H1 (cell line): Measurements from ENCODE around the gene LRRC46. TPM values are rescaled to one million over a fixed set of nuclear protein-coding genes. Genes with fewer than 3 reads are reported as not detected.

ENCODE experiments used
- CTCF ChIA-PET: fragments of 300-600 bp; sonication (Branson Sonifier 250); formaldehyde crosslinking; loops from one replicate; lab custom pipeline; 2021; ENCODE audit not compliant: partially characterized antibody; lab: Charles Lee
- POLR2A ChIA-PET: fragments of 300-600 bp; sonication (Branson Sonifier 250); formaldehyde crosslinking; loops from one replicate; lab custom pipeline; 2021; ENCODE audit warnings: inconsistent platforms; ENCODE audit not compliant: partially characterized antibody; lab: Charles Lee
- DNase-seq, 2 experiments: peaks; one replicate each; pipeline versions ENCODE4 v3.0.0 to v3.0.0-alpha.2; 2010 to 2022; ENCODE audit warnings: low spot score in 2 of 2, low read depth in 1 of 2, mixed read lengths in 1 of 2
- FAIRE-seq: peaks from 2 replicates; lab custom pipeline; 2011; peaks lifted over from hg19 to GRCh38; lab: Jason Lieb, UNC
- H2AFZ ChIP-seq: 2 replicates; pipeline ENCODE4 v1.8.1; 2012; ENCODE audit warnings: low read length, inconsistent platforms
- H2AK5ac ChIP-seq: 2 replicates; pipeline ENCODE4 v1.6.1; 2013; ENCODE audit warnings: low read depth, low read length
- H2BK120ac ChIP-seq: replicated peaks from 2 replicates; pipeline ENCODE3; 2013; ENCODE audit warnings: low read depth, low read length, inconsistent platforms
- H2BK12ac ChIP-seq: 2 replicates; pipeline ENCODE4 v1.6.1; 2013; ENCODE audit warnings: low read depth, low read length
- H2BK15ac ChIP-seq: 2 replicates; pipeline ENCODE4 v1.6.1; 2013; ENCODE audit warnings: low read length
- H2BK20ac ChIP-seq: 2 replicates; pipeline ENCODE4 v1.6.1; 2013; ENCODE audit warnings: low read length
- H2BK5ac ChIP-seq: 2 replicates; pipeline ENCODE4 v1.6.1; 2013; ENCODE audit warnings: low read depth, low read length
- H3K14ac ChIP-seq: 2 replicates; pipeline ENCODE4 v1.6.1; 2013; ENCODE audit warnings: inconsistent platforms; ENCODE audit not compliant: insufficient read length
- H3K18ac ChIP-seq: 2 replicates; pipeline ENCODE4 v1.6.1; 2013; ENCODE audit warnings: low read length; ENCODE audit errors: extremely low read depth
- H3K23ac ChIP-seq: 2 replicates; pipeline ENCODE4 v1.6.1; 2013; ENCODE audit warnings: inconsistent platforms; ENCODE audit not compliant: insufficient read length
- H3K23me2 ChIP-seq: 2 replicates; pipeline ENCODE4 v1.6.1; 2013; ENCODE audit warnings: low read depth, low read length
- H3K27ac ChIP-seq: 2 replicates; pipeline ENCODE4 v1.6.1; 2011; ENCODE audit warnings: low read depth, low read length, inconsistent platforms
- H3K27me3 ChIP-seq, 4 experiments: replicated peaks in 1 of 4; 1 replicate in 1 of 4; 2 replicates in 3 of 4; pipeline versions ENCODE4 v1.6.1 to v1.8.1; 2011 to 2013; ENCODE audit warnings: low read length in 3 of 4, mild to moderate bottlenecking in 3 of 4, inconsistent platforms in 2 of 4, mixed read lengths in 2 of 4, moderate library complexity in 1 of 4; ENCODE audit not compliant: control insufficient read depth in 3 of 4, insufficient read depth in 3 of 4; ENCODE audit errors: extremely low read depth in 1 of 4
- H3K36me3 ChIP-seq, 4 experiments: 2 replicates each; pipeline versions ENCODE4 v1.6.1 to v1.8.1; 2011 to 2013; ENCODE audit warnings: mild to moderate bottlenecking in 4 of 4, low read length in 3 of 4, moderate library complexity in 2 of 4, control low read depth in 1 of 4, inconsistent platforms in 1 of 4; ENCODE audit not compliant: insufficient read depth in 4 of 4, control insufficient read depth in 2 of 4
- H3K4ac ChIP-seq: replicated peaks from 2 replicates; pipeline ENCODE3; 2013; ENCODE audit warnings: low read length, low read depth, mixed read lengths, inconsistent platforms; ENCODE audit not compliant: insufficient read length
- H3K4me1 ChIP-seq, 4 experiments: replicated peaks in 1 of 4; 1 replicate in 1 of 4; 2 replicates in 3 of 4; pipeline versions ENCODE4 v1.6.1 to v1.8.1; 2011 to 2013; ENCODE audit warnings: low read length in 3 of 4, inconsistent platforms in 2 of 4, mixed read lengths in 1 of 4; ENCODE audit not compliant: insufficient read depth in 4 of 4, control insufficient read depth in 3 of 4
- H3K4me2 ChIP-seq, 2 experiments: 2 replicates each; pipeline versions ENCODE4 v1.6.1 to v1.8.1; 2011 to 2013; ENCODE audit warnings: low read depth in 2 of 2, low read length in 2 of 2, control low read depth in 1 of 2, inconsistent platforms in 1 of 2, mild to moderate bottlenecking in 1 of 2; ENCODE audit not compliant: insufficient read depth in 1 of 2
- H3K4me3 ChIP-seq, 4 experiments: fragments of 200-600, 300-600 bp in 1 of 4; sonication (generic), shearing (Covaris generic), sonication (Bioruptor Twin) in 1 of 4; 2 replicates each; pipeline versions ENCODE4 v1.5.1 to v1.8.1; 2011 to 2016; ENCODE audit warnings: low read length in 4 of 4, low read depth in 3 of 4, control low read depth in 2 of 4, inconsistent platforms in 2 of 4, mild to moderate bottlenecking in 2 of 4, mixed read lengths in 1 of 4, moderate library complexity in 1 of 4; ENCODE audit not compliant: insufficient read depth in 2 of 4; ENCODE audit errors: extremely low read depth in 1 of 4
- H3K56ac ChIP-seq: replicated peaks from 2 replicates; pipeline ENCODE3; 2013; ENCODE audit warnings: low read depth, mild to moderate bottlenecking, mixed read lengths, low read length, inconsistent platforms; ENCODE audit not compliant: insufficient read length
- H3K79me1 ChIP-seq: 2 replicates; pipeline ENCODE4 v1.6.1; 2013; ENCODE audit warnings: low read depth, low read length, control low read depth
- H3K79me2 ChIP-seq, 2 experiments: 2 replicates each; pipeline versions ENCODE4 v1.6.1 to v1.8.1; 2012 to 2013; ENCODE audit warnings: low read length in 2 of 2, mild to moderate bottlenecking in 2 of 2, inconsistent platforms in 1 of 2; ENCODE audit not compliant: insufficient read depth in 2 of 2, control insufficient read depth in 1 of 2
- H3K9ac ChIP-seq, 4 experiments: replicated peaks in 1 of 4; 1 replicate in 1 of 4; 2 replicates in 3 of 4; pipeline versions ENCODE4 v1.6.1 to v1.8.1; 2011 to 2013; ENCODE audit warnings: low read depth in 3 of 4, low read length in 3 of 4, control low read depth in 2 of 4, mild to moderate bottlenecking in 2 of 4, moderate library complexity in 2 of 4, inconsistent platforms in 1 of 4; ENCODE audit errors: extremely low read depth in 1 of 4
- H3K9me3 ChIP-seq, 2 experiments: 2 replicates each; pipeline versions ENCODE4 v1.6.1 to v1.8.1; 2012 to 2013; ENCODE audit warnings: mild to moderate bottlenecking in 2 of 2, moderate library complexity in 2 of 2, control low read depth in 1 of 2, inconsistent platforms in 1 of 2, low read depth in 1 of 2, low read length in 1 of 2, mixed read lengths in 1 of 2; ENCODE audit not compliant: insufficient read depth in 2 of 2
- H4K20me1 ChIP-seq, 2 experiments: replicated peaks in 1 of 2; 2 replicates each; pipeline versions ENCODE3 to v1.8.1; 2011 to 2013; ENCODE audit warnings: inconsistent platforms in 2 of 2, low read length in 2 of 2, mild to moderate bottlenecking in 1 of 2; ENCODE audit not compliant: insufficient read depth in 2 of 2, control insufficient read depth in 1 of 2
- H4K5ac ChIP-seq: 2 replicates; pipeline ENCODE4 v1.6.1; 2013; ENCODE audit warnings: low read length, low read depth, mixed read lengths, inconsistent platforms; ENCODE audit not compliant: insufficient read length
- H4K8ac ChIP-seq: 2 replicates; pipeline ENCODE4 v1.8.0; 2013; ENCODE audit warnings: mild to moderate bottlenecking, moderate library complexity, low read length, inconsistent platforms; ENCODE audit not compliant: insufficient read depth; ENCODE audit errors: extremely low read depth
- H4K91ac ChIP-seq: replicated peaks from 2 replicates; pipeline ENCODE3; 2013; ENCODE audit warnings: low read length, mixed read lengths, inconsistent platforms; ENCODE audit not compliant: insufficient read length
- ASH2L ChIP-seq: fragments of 200-600, 300-600 bp; sonication (generic); IDR thresholded peaks from one replicate; pipeline ENCODE4 v1.7.1; 2017; ENCODE audit warnings: low read length
- BRCA1 ChIP-seq: IDR thresholded peaks from 2 replicates; pipeline ENCODE4 v1.6.1; 2012; ENCODE audit warnings: low read depth, low read length, improper control_type of control experiment
- CEBPB ChIP-seq: IDR thresholded peaks from 2 replicates; pipeline ENCODE4 v1.6.1; 2012; ENCODE audit warnings: low read depth, low read length
- CHD2 ChIP-seq: IDR thresholded peaks from 2 replicates; pipeline ENCODE4 v1.6.1; 2012; ENCODE audit warnings: low read length, improper control_type of control experiment
- CREB1 ChIP-seq: IDR thresholded peaks from 2 replicates; pipeline ENCODE4 v1.6.1; 2012; ENCODE audit warnings: inconsistent platforms
- FOSL1 ChIP-seq: IDR thresholded peaks from 2 replicates; pipeline ENCODE4 v1.6.1; 2011; ENCODE audit warnings: mild to moderate bottlenecking, low read depth, low read length, moderate library complexity; ENCODE audit not compliant: insufficient read depth
- KDM1A ChIP-seq: fragments of 200-600, 300-600 bp; sonication (generic); IDR thresholded peaks from 2 replicates; pipeline ENCODE4 v1.7.1; 2016; ENCODE audit warnings: mild to moderate bottlenecking, low read length, borderline replicate concordance
- RXRA ChIP-seq: IDR thresholded peaks from 2 replicates; pipeline ENCODE4 v1.6.1; 2011; ENCODE audit warnings: low read depth, mild to moderate bottlenecking, low read length, moderate library complexity; ENCODE audit not compliant: insufficient read depth
- SAP30 ChIP-seq: fragments of 300-600 bp; sonication (generic); IDR thresholded peaks from 2 replicates; pipeline ENCODE4 v1.7.1; 2012; ENCODE audit warnings: low read length, moderate library complexity, mild to moderate bottlenecking, inconsistent platforms; ENCODE audit not compliant: insufficient read depth, insufficient replicate concordance
- SUZ12 ChIP-seq: fragments of 200-600 bp; sonication (generic); IDR thresholded peaks from 2 replicates; pipeline ENCODE4 v1.6.1; 2012; ENCODE audit warnings: mild to moderate bottlenecking, inconsistent platforms, low read length, moderate library complexity, mixed read lengths
- TAF7 ChIP-seq: optimal IDR thresholded peaks from 2 replicates; pipeline ENCODE3; 2011; ENCODE audit warnings: low read depth, mild to moderate bottlenecking, inconsistent platforms, low read length, moderate library complexity, borderline replicate concordance
- YY1 ChIP-seq: IDR thresholded peaks from 2 replicates; pipeline ENCODE4 v1.6.1; 2011; ENCODE audit warnings: low read depth, mild to moderate bottlenecking, low read length
- WGBS, 2 experiments: shearing (Covaris generic) in 1 of 2; methylation state at CpG; one replicate each; pipeline versions ENCODE4 v1.1.6 to v1.1.7; 2013 to 2015; ENCODE audit warnings: low lambda C conversion rate in 2 of 2, mixed read lengths in 2 of 2, inconsistent platforms in 1 of 2, low coverage in 1 of 2, missing lambda C conversion rate in 1 of 2; ENCODE audit not compliant: insufficient replicate concordance in 2 of 2, insufficient coverage in 1 of 2, insufficient read length in 1 of 2; ENCODE audit errors: extremely low coverage in 1 of 2, missing lambda C conversion rate in 1 of 2; 5-methylcytosine and 5-hydroxymethylcytosine counted together
- polyA plus RNA-seq, 7 experiments: library from polyadenylated mRNA; depleted of rRNA in 3 of 7; stranded (reverse) in 5 of 7; unstranded in 2 of 7; fragments of >200 nt in 5 of 7; fragments of 200-250 nt in 2 of 7; gene quantifications; 1 replicate in 5 of 7; 2 replicates in 1 of 7; 4 replicates in 1 of 7; pipeline versions ENCODE4 v1.2.1 to v1.2.3, GENCODE V29; 2011 to 2013; ENCODE audit warnings: missing spikeins in 2 of 7, mixed read lengths in 2 of 7
- total RNA-seq: library from RNA; stranded (reverse); fragmentation: NEBNext Ultra II Directional; extraction: Animal tissue kit (Norgen Biotek cat#: 25700); gene quantifications from 2 replicates; pipeline ENCODE4 v1.2.1, GENCODE V29; 2021

LRRC46 gene
- total and polyA plus RNA-seq, 2 of the 8 experiments (the other 6 are each of a cell fraction or from before 2014, with no cell fraction given), result 0.18 TPM; not detected in 1

DNA sequence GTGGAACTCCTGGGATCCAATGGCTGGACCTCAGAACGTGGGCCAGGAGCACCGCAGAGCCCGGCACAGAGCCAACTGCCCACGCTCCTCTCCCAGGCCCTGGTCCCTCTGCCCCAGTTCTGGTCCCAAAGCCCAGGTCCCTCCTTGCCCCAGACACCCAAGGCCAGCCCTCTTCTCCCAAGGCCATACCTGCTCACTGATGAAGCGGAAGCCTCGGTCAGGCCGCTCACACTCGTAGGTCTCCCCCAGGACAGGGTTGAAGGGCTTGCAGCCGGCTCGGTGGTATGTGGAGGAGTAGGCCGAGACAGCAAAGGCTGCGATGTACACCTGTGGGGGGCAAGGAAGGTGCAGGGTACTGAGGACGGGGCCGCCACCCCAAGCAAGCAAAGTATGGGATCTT lies 18.4 kb upstream of the LRRC46 start:
- Histone ChIP-seq H2BK5ac (no peak overlapping the region), H2AK5ac (no peak overlapping the region), H4K91ac (no peak overlapping the region), H3K27me3 (no peaks in the 10 kb centered on the region), H3K27ac (no peak overlapping the region), H3K79me2 (no peaks in the 10 kb centered on the region), H3K23me2 (no peaks in the 10 kb centered on the region), H4K8ac (no peak overlapping the region), H2BK12ac (no peak overlapping the region), H3K56ac (no peak overlapping the region), H2BK120ac (no peak overlapping the region), H3K23ac (no peak overlapping the region), H3K4me2 (no peak overlapping the region), H3K4me3 (no peak overlapping the region), H3K9ac (no peak overlapping the region), H2BK20ac (no peak overlapping the region), H4K5ac (no peak overlapping the region), H3K36me3 (peaks cover 0 to 2% (median 0%) of the 10 kb centered on the region in 4 experiments; a peak in 1 of 8 replicates), H3K14ac (no peak overlapping the region), H3K4ac (no peak overlapping the region), H3K18ac (no peak overlapping the region), H4K20me1 (peaks cover 0 to 3% of the 10 kb centered on the region in 2 experiments), H3K9me3 (no peaks in the 10 kb centered on the region), H3K79me1 (no peaks in the 10 kb centered on the region; the same call in none of the 2 replicates), H3K4me1 (no peaks in the 10 kb centered on the region; a peak in 1 of 7 replicates), H2AFZ (no peak overlapping the region), H2BK15ac (no peak overlapping the region)
- 89% methylated on average over 14 of the region's 14 CpGs; no CpG with 5 or more reads in 1 of the 2 experiments for WGBS, 2 experiments
- FAIRE-seq, result no peak
- POLR2A ChIA-PET, result no interaction called here
- DNase-seq, result no peak
- CTCF ChIA-PET, result interaction anchor here (1.4 to 1.8 kb wide), 2 partner anchors 9 to 71 kb away, joined by 3 to 5 read pairs; partner anchors contain the start of gene OSBPL7
- TF ChIP-seq SAP30 (no peak), CEBPB (no peak), BRCA1 (no peak), SUZ12 (no peak), TAF7 (no peak), KDM1A (no peak), CHD2 (no peak), YY1 (no peak), ASH2L (no peak), CREB1 (no peak), RXRA (no peak), FOSL1 (no peak)
